GM06990 (cell line): Measurements from ENCODE around the gene HS3ST3A1.

ENCODE experiments used
- DNase-seq: peaks from one replicate; pipeline ENCODE4 v3.0.0-alpha.2; 2011; ENCODE audit not compliant: insufficient read length; ENCODE audit errors: extremely low read depth
- H3K27me3 ChIP-seq: replicated peaks from 2 replicates; pipeline ENCODE4 v1.6.0; 2011; ENCODE audit warnings: low read length; ENCODE audit not compliant: control insufficient read depth, insufficient read depth
- H3K36me3 ChIP-seq: 2 replicates; pipeline ENCODE4 v1.5.1; 2011; ENCODE audit warnings: low read length; ENCODE audit not compliant: control insufficient read depth, insufficient read depth
- H3K4me3 ChIP-seq: replicated peaks from 2 replicates; pipeline ENCODE4 v1.5.1; 2011; ENCODE audit warnings: low read depth, mild to moderate bottlenecking, control low read depth, low read length
- TF ChIP-seq, protein P1 (sequence below): IDR thresholded peaks from 2 replicates; pipeline ENCODE4 v1.5.1; 2011; ENCODE audit warnings: low read length, control low read depth, mild to moderate bottlenecking, inconsistent platforms; ENCODE audit not compliant: insufficient read depth, poor library complexity, severe bottlenecking

Gene HS3ST3A1

DNA sequence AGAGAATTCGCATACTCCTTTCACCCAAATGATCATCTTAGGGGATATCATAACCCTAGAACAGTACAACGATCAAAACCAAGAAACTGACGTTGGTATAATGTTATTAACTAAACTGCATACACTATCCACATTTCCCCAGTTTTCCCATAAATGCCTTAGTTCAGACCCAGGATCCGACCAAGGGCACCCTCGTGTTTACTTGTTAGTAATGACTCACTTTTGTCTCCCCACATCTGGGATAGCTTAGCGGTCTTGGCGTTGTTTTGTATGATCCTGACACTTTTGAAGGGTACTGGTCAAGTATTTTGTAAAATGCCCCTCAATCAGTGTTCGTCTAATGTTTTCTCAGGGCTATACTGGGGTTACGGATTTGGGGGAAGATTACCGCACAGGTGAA, 8.0 kb downstream of the HS3ST3A1 start:
- TF ChIP-seq, protein P1, sequence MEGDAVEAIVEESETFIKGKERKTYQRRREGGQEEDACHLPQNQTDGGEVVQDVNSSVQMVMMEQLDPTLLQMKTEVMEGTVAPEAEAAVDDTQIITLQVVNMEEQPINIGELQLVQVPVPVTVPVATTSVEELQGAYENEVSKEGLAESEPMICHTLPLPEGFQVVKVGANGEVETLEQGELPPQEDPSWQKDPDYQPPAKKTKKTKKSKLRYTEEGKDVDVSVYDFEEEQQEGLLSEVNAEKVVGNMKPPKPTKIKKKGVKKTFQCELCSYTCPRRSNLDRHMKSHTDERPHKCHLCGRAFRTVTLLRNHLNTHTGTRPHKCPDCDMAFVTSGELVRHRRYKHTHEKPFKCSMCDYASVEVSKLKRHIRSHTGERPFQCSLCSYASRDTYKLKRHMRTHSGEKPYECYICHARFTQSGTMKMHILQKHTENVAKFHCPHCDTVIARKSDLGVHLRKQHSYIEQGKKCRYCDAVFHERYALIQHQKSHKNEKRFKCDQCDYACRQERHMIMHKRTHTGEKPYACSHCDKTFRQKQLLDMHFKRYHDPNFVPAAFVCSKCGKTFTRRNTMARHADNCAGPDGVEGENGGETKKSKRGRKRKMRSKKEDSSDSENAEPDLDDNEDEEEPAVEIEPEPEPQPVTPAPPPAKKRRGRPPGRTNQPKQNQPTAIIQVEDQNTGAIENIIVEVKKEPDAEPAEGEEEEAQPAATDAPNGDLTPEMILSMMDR, result no peak
- H3K27me3 ChIP-seq, result no peaks in the 10 kb centered on the region
- no peak for DNase-seq
- H3K36me3 ChIP-seq, result no peaks in the 10 kb centered on the region
- H3K4me3 ChIP-seq, result no peak overlapping the region

- H3K36me3 ChIP-seq, result no peaks in the 10 kb centered on the region
- no peak overlapping the region for H3K4me3 ChIP-seq
- no peak for DNase-seq
- H3K27me3 ChIP-seq, result no peaks in the 10 kb centered on the region
- TF ChIP-seq, protein P1, result no peak
These were observed 8.5 kb downstream of the HS3ST3A1 start for GRCh38 chr17:13593021-13593751.

DNA sequence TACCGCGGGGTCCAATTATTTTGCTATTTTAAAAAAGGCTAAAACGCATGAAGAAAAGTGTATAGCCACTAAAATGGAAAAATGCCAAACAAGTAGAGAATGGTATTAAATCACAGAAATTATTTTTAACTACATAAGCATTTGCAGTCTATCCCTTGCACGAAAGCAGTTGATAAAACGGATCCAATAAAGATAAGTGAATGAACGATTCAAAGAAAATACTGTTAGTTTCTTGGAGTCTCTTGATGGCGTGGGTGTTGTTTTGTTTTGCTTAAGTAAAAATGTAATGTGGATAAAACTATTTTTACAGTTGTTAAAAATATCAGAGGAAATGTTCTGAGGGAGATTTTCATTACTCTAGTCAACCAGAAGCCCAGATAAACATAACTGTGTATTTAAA, 9.3 kb downstream of the HS3ST3A1 start:
- Histone ChIP-seq H3K4me3 (no peak overlapping the region), H3K36me3 (no peaks in the 10 kb centered on the region), H3K27me3 (no peaks in the 10 kb centered on the region)
- no peak for DNase-seq
- TF ChIP-seq, protein P1, result no peak

- no peaks in the 10 kb centered on the region for H3K27me3 ChIP-seq
- no peak overlapping the region for H3K4me3 ChIP-seq
- TF ChIP-seq, protein P1, result no peak
- no peaks in the 10 kb centered on the region for H3K36me3 ChIP-seq
- DNase-seq, result no peak
These were observed 11.3 kb downstream of the HS3ST3A1 start for GRCh38 chr17:13590441-13590840.

DNA sequence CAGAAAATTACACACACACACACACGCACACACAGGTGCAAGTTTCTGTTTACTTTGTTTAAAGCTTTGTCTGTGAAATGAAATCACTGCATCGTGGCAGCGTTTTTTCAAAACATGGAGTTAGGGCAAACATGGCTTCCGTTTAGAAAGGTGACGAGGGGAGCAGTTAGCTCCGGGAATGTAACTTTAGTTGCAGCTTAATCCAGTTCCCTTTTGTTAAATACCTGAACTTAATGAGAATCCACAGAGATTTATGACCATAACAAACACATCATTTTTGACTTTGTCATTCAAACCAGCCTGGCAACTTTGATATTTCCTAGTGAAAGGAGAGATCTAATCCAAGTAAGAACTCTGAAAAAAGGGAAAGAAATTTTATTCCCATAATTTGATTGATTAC, 12.1 kb downstream of the HS3ST3A1 start:
- TF ChIP-seq, protein P1, result no peak
- Histone ChIP-seq H3K27me3 (no peaks in the 10 kb centered on the region), H3K4me3 (no peak overlapping the region), H3K36me3 (no peaks in the 10 kb centered on the region)
- DNase-seq, result no peak
